ENCODE data around the gene FBLN5. TPM values are rescaled to one million over a fixed set of nuclear protein-coding genes. Genes with fewer than 3 reads are reported as not detected.

Gene FBLN5
- total and polyA plus RNA-seq, 2 donors (not counting 3 experiments of a cell fraction or from before 2014, with no cell fraction given) = 27.6 to 33.1 TPM

GRCh38 chr14:91945751-91946621 is 1.5 kb downstream of the FBLN5 start:
- ChIA-PET CTCF (interaction anchor here (0.6 to 4.6 kb wide), 12 partner anchors 10 to 161 kb away, joined by 3 to 51 read pairs (median 3); partner anchors contain the start of gene ATXN3), POLR2A (no interaction called here)
- peak overlapping the region; percentile 78 for H3K4me2 ChIP-seq (ENCODE audit: insufficient read depth, low read length)
- H4K20me1 ChIP-seq (replicated peaks; ENCODE audit: control insufficient read depth, extremely low read depth, insufficient read depth, low read length) = no peaks in the 10 kb centered on the region
- no peaks in the 10 kb centered on the region for H3K36me3 ChIP-seq (ENCODE audit: control insufficient read depth in 2 of 2, extremely low read depth in 1 of 2, insufficient read depth in 2 of 2, low read length in 2 of 2)
- H3K27me3 ChIP-seq (ENCODE audit: control insufficient read depth in 2 of 2, insufficient read depth in 2 of 2, low read length in 2 of 2) = peaks cover 0 to 17% of the 10 kb centered on the region in 2 experiments
- H3K9me3 ChIP-seq (replicated peaks; ENCODE audit: control insufficient read depth, insufficient read depth, low read length) = no peaks in the 10 kb centered on the region
- dilution Hi-C loops (cut with MboI; ENCODE audit: extremely low pct_ligation_motif_present, low sequenced_read_pairs) = no loop called here
- H2AFZ ChIP-seq (ENCODE audit: low read depth, low read length) = no peak overlapping the region
- FAIRE-seq (no peak), DNase-seq (ENCODE audit: low read depth, low spot score) (peak; percentile 49)
- no peak overlapping the region for H3K9ac ChIP-seq (replicated peaks; ENCODE audit: extremely low read depth, insufficient read depth, low read length)
- H3K9me1 ChIP-seq (replicated peaks; ENCODE audit: control insufficient read depth, extremely low read depth, insufficient read depth, low read length) = no peaks in the 10 kb centered on the region
- H3K27ac ChIP-seq (ENCODE audit: insufficient read depth, low read depth, low read length) = no peak overlapping the region
- no peak for TF ChIP-seq MYC (IDR thresholded peaks at IDR 0.05; ENCODE audit: low read depth, low read length)
- TF ChIP-seq GATA2 (IDR thresholded peaks at IDR 0.05; ENCODE audit: insufficient read depth, insufficient read length, low read depth, low read length) = no peak
- no peak for TF ChIP-seq POLR2A (IDR thresholded peaks at IDR 0.05; ENCODE audit: low read depth, low read length)
- TF ChIP-seq FOS (IDR thresholded peaks at IDR 0.05; ENCODE audit: borderline replicate concordance, insufficient read depth, low read length) = no peak
- TF ChIP-seq JUN (IDR thresholded peaks at IDR 0.05; ENCODE audit: borderline replicate concordance, insufficient read depth, insufficient read length, low read depth) = no peak
- no peak for TF ChIP-seq POLR2AphosphoS5 (IDR thresholded peaks at IDR 0.05; ENCODE audit: insufficient read depth, low read depth, low read length)
- TF ChIP-seq EZH2 (IDR thresholded peaks at IDR 0.05; ENCODE audit: borderline replicate concordance, low read depth, low read length, severe bottlenecking) = no peak
- no peak for TF ChIP-seq MAX (IDR thresholded peaks at IDR 0.05; ENCODE audit: insufficient read depth, insufficient read length)
- TF ChIP-seq CTCF (IDR thresholded peaks at IDR 0.05; ENCODE audit: extremely low read depth in 1 of 2, insufficient read depth in 1 of 2, low read depth in 1 of 2, low read length in 2 of 2) = no peak
- peak overlapping the region in 2 of 3 experiments; percentile 48 to 55 for H3K4me3 ChIP-seq (replicated peaks in 1 of 3; ENCODE audit: insufficient read depth in 1 of 3, low read depth in 1 of 3, low read length in 3 of 3)
- no TSS peak for BruUV-seq (replicated peaks)
- peaks cover 4% of the 10 kb centered on the region for H3K4me1 ChIP-seq (ENCODE audit: control insufficient read depth, extremely low read depth, insufficient read depth, low read length)
- intact Hi-C loops (cut with micrococcal nuclease) = loop anchor here (2.0 to 5.0 kb wide), 4 partner anchors 35 to 176 kb away; partner anchors contain the start of genes ATXN3, CPSF2, NDUFB1 and TRIP11
- no peaks in the 10 kb centered on the region for H3K79me2 ChIP-seq (ENCODE audit: control insufficient read depth, insufficient read depth, low read length)

Data from endothelial cell of umbilical vein (primary cell).